Coronary artery (tissue), 2 donors: ENCODE measurements around the gene BLOC1S1.

ENCODE experiments used
- DNase-seq: peaks from one replicate; pipeline ENCODE4 v3.0.0-alpha.2; 2017; ENCODE audit warnings: low spot score
- H3K27ac ChIP-seq, 2 donors: fragments of 200-600 bp; sonication (generic); one replicate each; pipeline ENCODE4 v1.5.1; 2016 to 2019
- H3K4me3 ChIP-seq: fragments of 200-600 bp; sonication (generic); 2 replicates; pipeline ENCODE4 v1.5.1; 2016; ENCODE audit warnings: mild to moderate bottlenecking, moderate library complexity
- TF ChIP-seq, protein P1 (sequence below): fragments of 200-600 bp; sonication (generic); IDR thresholded peaks from one replicate; pipeline ENCODE4 v1.5.1; 2019; ENCODE audit warnings: antibody characterized with exemption

The BLOC1S1 gene

DNA sequence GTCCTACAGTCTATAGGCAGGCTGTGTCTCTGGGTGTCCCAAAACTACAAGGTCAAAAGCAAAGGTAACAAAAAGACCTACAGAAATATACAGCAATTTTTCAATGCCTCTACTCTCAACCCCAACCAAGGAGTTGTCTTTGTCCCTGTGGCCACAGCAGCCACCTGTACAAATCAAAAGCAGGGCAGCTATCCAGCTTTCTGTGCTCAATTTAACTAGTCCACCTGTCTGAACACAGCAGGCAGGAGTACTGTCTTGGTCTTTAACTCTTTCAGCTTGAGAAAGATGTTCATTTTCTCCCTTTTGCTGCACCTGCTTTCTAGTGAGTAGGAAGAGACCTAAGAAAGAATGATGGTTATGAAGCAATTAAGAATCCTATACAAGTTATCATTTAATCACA, 46.8 kb downstream of the BLOC1S1 start:
- TF ChIP-seq, protein P1, sequence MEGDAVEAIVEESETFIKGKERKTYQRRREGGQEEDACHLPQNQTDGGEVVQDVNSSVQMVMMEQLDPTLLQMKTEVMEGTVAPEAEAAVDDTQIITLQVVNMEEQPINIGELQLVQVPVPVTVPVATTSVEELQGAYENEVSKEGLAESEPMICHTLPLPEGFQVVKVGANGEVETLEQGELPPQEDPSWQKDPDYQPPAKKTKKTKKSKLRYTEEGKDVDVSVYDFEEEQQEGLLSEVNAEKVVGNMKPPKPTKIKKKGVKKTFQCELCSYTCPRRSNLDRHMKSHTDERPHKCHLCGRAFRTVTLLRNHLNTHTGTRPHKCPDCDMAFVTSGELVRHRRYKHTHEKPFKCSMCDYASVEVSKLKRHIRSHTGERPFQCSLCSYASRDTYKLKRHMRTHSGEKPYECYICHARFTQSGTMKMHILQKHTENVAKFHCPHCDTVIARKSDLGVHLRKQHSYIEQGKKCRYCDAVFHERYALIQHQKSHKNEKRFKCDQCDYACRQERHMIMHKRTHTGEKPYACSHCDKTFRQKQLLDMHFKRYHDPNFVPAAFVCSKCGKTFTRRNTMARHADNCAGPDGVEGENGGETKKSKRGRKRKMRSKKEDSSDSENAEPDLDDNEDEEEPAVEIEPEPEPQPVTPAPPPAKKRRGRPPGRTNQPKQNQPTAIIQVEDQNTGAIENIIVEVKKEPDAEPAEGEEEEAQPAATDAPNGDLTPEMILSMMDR: no peak
- Histone ChIP-seq H3K27ac (no peak overlapping the region), H3K4me3 (no peak overlapping the region)
- no peak for DNase-seq

DNA sequence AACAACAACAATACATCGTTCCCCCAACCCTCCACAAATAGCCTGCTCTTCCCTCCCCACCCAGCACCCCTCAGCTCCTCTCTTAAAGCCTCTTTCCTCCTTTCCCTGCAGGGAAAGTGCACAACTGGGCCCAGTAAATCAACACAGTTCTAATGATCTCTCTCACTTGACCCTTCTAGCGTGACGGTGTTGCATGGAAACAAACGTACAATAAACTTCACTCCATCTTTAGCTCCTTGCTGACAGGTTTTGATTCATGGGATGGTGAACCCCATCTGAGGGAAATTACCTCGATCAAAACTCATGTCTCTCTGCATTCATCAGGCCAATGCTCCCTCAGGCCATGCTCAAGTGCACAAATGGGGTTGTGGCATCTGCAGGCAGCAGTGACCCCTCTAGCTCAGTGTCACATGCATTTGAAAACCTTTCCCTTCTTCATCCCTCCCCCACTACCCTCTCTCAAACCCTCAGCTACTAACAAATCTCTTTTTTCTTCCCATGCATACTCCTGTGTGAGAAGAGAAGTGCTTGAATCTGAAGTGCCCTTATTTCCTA, 50.0 kb downstream of the BLOC1S1 start:
- Histone ChIP-seq H3K4me3 (no peak overlapping the region), H3K27ac (no peak overlapping the region)
- no peak for DNase-seq
- TF ChIP-seq, protein P1: no peak

DNA sequence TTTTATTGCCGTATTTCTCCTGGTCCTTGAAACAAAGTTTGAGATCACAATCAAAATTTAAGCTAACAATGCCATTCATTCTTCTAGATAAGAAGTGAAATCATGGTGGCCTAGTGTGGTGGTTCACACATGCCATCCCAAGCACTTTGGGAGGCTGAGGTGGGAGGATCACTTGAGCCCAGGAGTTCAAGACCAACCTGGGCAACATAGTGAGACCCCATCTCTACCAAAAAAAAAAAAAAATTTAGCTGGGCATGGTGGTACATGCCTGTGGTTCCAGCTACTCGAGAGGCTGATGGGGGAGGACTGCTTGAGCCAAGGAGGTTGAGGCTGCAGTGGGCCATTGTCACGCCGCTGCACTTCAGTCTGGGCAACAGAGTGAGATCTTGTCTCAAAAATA, 51.3 kb downstream of the BLOC1S1 start:
- Histone ChIP-seq H3K27ac (no peak overlapping the region), H3K4me3 (no peak overlapping the region)
- DNase-seq: no peak
- TF ChIP-seq, protein P1: no peak
